ENCODE data around the gene ASB2. TPM values are rescaled to one million over a fixed set of nuclear protein-coding genes. Genes with fewer than 3 reads are reported as not detected.

Gene ASB2
- total and polyA plus RNA-seq, 2 experiments from 2014 or later: 191 to 208 TPM

DNA sequence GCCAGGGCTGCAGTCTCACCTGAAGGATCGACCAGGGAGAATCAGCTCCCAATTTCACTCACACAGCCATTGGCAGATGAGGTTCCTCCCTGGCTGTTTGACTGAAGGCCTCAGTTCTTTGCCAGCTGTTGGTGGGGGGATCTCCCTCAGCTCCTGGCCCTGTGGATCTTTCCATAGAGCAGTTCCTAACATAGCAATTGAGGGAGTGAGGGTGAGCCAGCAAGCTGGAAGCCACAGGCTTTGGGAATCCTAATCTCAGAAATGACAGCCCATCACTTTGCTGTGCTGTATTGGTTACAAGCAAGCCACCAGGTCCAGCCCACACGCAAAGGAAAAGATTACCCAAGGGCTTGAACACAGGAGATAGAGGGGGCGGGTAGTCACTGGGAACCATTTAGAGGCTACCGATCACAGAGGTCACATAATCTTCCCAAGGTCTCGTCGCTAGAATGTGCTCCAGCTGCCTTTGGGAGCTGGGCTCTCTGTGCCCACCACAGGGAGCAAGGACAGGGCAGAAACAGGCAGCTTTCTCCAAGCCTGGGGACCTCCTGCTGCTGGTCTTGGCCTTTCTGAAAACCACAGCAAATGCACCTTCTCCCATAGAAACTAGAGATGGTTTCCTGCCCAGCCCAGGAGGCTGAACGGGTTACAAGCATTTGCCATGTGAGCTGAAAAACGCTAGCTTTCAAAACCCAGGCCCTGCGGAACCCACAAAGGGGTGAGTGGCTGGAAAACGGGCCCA, 45.2 kb upstream of the ASB2 start:
- Histone ChIP-seq H3K27ac (peak overlapping the region; percentile 69), H3K9me3 (ENCODE audit: low read depth) (no peaks in the 10 kb centered on the region), H3K4me3 (no peak overlapping the region), H3K36me3 (no peaks in the 10 kb centered on the region), H3K4me1 (ENCODE audit: low read depth) (peaks cover 16% of the 10 kb centered on the region), H3K27me3 (no peaks in the 10 kb centered on the region)
- peak; percentile 24 to 53 for DNase-seq (ENCODE audit: low read depth in 1 of 2, low spot score in 1 of 2)
- TF ChIP-seq, protein P1, sequence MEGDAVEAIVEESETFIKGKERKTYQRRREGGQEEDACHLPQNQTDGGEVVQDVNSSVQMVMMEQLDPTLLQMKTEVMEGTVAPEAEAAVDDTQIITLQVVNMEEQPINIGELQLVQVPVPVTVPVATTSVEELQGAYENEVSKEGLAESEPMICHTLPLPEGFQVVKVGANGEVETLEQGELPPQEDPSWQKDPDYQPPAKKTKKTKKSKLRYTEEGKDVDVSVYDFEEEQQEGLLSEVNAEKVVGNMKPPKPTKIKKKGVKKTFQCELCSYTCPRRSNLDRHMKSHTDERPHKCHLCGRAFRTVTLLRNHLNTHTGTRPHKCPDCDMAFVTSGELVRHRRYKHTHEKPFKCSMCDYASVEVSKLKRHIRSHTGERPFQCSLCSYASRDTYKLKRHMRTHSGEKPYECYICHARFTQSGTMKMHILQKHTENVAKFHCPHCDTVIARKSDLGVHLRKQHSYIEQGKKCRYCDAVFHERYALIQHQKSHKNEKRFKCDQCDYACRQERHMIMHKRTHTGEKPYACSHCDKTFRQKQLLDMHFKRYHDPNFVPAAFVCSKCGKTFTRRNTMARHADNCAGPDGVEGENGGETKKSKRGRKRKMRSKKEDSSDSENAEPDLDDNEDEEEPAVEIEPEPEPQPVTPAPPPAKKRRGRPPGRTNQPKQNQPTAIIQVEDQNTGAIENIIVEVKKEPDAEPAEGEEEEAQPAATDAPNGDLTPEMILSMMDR (IDR thresholded peaks at IDR 0.05; ENCODE audit: low read depth, low read length): no peak

DNA sequence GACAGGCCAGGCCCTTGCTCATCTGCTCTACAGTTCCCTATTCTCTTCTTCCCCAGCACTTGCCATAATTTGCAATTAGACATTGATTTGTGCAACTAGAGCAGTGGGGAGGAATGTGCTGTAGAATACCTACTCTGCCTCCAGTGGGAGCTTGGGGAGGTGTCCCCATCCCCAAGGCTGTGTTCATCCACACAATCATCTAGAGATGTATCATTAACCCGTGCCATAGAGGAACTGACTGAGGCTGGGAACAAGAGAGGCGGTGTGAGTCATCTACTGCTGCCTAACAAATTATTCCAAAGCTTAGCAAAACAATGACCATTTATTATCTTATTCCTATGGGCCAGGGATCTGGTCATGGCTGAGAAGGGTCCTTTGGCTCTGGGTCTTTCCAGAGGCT, 44.6 kb upstream of the ASB2 start:
- Histone ChIP-seq H3K4me1 (ENCODE audit: low read depth) (peaks cover 16% of the 10 kb centered on the region), H3K9me3 (ENCODE audit: low read depth) (no peaks in the 10 kb centered on the region), H3K27me3 (no peaks in the 10 kb centered on the region), H3K27ac (peak overlapping the region; percentile 69), H3K4me3 (no peak overlapping the region), H3K36me3 (no peaks in the 10 kb centered on the region)
- no peak for DNase-seq (ENCODE audit: low read depth in 1 of 2, low spot score in 1 of 2)
- TF ChIP-seq, protein P1 (IDR thresholded peaks at IDR 0.05; ENCODE audit: low read depth, low read length): no peak

- peaks cover 16% of the 10 kb centered on the region for H3K4me1 ChIP-seq (ENCODE audit: low read depth)
- no peaks in the 10 kb centered on the region for H3K36me3 ChIP-seq
- no peaks in the 10 kb centered on the region for H3K9me3 ChIP-seq (ENCODE audit: low read depth)
- no peak overlapping the region for H3K4me3 ChIP-seq
- TF ChIP-seq, protein P1 (IDR thresholded peaks at IDR 0.05; ENCODE audit: low read depth, low read length): no peak
- DNase-seq (ENCODE audit: low read depth in 1 of 2, low spot score in 1 of 2): no peak
- H3K27me3 ChIP-seq: no peaks in the 10 kb centered on the region
- no peak overlapping the region for H3K27ac ChIP-seq
These were observed 43.9 kb upstream of the ASB2 start for GRCh38 chr14:94020267-94020666.

DNA sequence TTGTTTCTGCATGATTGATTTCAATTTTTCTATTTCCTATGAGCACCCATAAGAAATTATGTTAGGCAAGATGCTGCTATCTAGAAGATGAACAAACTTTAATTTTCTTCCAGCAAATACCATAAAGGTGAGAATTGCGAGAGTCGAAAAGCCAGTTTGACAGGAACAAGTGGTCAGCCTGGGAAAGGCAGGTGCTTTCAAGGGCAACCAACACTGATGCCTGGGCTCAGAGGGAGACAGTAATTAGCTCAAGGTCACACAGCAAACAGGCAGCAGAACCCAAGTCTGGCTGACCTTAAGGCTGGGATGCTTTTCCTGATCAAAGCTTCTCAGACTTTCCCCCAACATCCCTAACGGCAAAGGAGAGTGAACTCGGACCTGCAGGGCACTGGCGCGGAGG, 43.0 kb upstream of the ASB2 start:
- H3K4me3 ChIP-seq: no peak overlapping the region
- H3K27me3 ChIP-seq: no peaks in the 10 kb centered on the region
- H3K36me3 ChIP-seq: no peaks in the 10 kb centered on the region
- H3K9me3 ChIP-seq (ENCODE audit: low read depth): no peaks in the 10 kb centered on the region
- H3K27ac ChIP-seq: no peak overlapping the region
- H3K4me1 ChIP-seq (ENCODE audit: low read depth): peaks cover 16% of the 10 kb centered on the region
- TF ChIP-seq, protein P1 (IDR thresholded peaks at IDR 0.05; ENCODE audit: low read depth, low read length): no peak
- no peak for DNase-seq (ENCODE audit: low read depth in 1 of 2, low spot score in 1 of 2)

- Histone ChIP-seq H3K4me3 (no peak overlapping the region), H3K4me1 (ENCODE audit: low read depth) (peaks cover 16% of the 10 kb centered on the region), H3K36me3 (no peaks in the 10 kb centered on the region), H3K27me3 (no peaks in the 10 kb centered on the region), H3K9me3 (ENCODE audit: low read depth) (no peaks in the 10 kb centered on the region), H3K27ac (no peak overlapping the region)
- no peak for DNase-seq (ENCODE audit: low read depth in 1 of 2, low spot score in 1 of 2)
- TF ChIP-seq, protein P1 (IDR thresholded peaks at IDR 0.05; ENCODE audit: low read depth, low read length): no peak
These were observed 41.9 kb upstream of the ASB2 start for GRCh38 chr14:94018308-94018707.

Measured in cardiac muscle cell (in vitro differentiated cells and primary cell).